GM19372 (cell line): Measurements from ENCODE around the gene USH2A.

Experiments used
- ATAC-seq: cut with Tn5 transposase; IDR thresholded peaks from one replicate; pipeline ENCODE4 v1.9.1; 2021; ENCODE audit warnings: mild to moderate bottlenecking, low read depth, moderate library complexity; ENCODE audit not compliant: unreplicated experiment

Gene USH2A

GRCh38 chr1:215830226-215830810 lies 592.9 kb downstream of the USH2A start:
- ATAC-seq: no peak

GRCh38 chr1:215825056-215825455 lies 598.2 kb downstream of the USH2A start:
- ATAC-seq: no peak

- no peak for ATAC-seq
Measured at GRCh38 chr1:215824245-215824644, 599.0 kb downstream of the USH2A start.

DNA sequence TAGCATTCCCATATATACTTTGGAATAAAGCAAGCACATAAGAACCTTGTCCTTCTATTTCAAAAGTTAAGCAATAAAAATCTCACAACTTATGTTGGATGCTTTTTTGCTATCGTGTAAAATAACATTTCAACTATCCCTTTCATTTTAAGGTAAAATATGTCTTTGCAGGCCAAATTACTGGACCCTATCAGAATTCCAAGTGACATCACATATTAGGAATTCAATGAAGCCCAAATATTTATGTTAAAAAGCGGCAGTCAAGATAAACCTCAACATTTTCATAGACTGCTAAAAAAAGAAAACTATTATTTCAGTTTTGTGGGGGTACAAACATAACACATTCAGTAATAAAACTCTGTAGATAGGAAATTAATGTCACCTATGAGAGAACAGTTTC lies 604.1 kb downstream of the USH2A start:
- no peak for ATAC-seq

- ATAC-seq: no peak
Measured at GRCh38 chr1:215807911-215808436, 615.3 kb downstream of the USH2A start.

- no peak for ATAC-seq
Measured at GRCh38 chr1:215807218-215807617, 616.0 kb downstream of the USH2A start.

GRCh38 chr1:215797859-215798258 lies 625.4 kb downstream of the USH2A start:
- no peak for ATAC-seq

- ATAC-seq: no peak
Measured at GRCh38 chr1:215794156-215794555, 629.1 kb downstream of the USH2A start.

DNA sequence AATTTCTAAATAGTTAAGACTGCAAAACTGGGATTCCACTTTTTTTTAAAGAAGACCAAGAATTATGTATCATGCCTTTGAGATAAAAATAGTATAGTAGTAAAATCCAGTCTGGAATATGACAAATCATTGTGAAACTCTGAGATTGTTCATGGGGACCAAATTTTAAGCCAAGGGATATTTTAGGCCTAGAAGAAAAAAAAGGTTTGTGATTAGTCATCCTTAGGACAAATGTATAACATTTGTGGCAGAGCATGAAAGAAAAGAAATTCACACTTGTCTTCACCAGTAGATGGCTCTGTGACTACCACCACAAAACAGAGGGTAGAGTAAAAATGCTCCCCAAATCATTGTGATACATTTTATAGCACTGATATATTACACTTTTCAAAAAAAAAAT lies 630.1 kb downstream of the USH2A start:
- ATAC-seq: no peak

DNA sequence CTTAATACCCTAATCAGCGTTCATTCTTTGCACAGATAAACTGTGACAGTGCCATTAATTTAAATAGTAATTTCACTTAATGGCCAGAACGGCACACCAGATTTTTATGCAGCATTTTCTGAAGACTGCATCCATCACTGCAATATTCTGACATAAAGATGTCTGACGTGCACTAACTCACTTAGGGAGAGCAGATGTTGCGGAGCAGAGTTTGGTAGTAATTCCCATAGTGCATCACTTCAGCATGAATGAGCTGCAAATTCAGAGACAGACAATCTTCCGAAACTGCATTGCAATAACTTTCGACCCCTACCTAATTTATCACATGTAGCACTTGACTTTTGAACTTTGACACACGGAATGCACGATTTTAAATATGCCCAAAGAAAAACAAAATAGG lies 630.8 kb downstream of the USH2A start:
- ATAC-seq: no peak

DNA sequence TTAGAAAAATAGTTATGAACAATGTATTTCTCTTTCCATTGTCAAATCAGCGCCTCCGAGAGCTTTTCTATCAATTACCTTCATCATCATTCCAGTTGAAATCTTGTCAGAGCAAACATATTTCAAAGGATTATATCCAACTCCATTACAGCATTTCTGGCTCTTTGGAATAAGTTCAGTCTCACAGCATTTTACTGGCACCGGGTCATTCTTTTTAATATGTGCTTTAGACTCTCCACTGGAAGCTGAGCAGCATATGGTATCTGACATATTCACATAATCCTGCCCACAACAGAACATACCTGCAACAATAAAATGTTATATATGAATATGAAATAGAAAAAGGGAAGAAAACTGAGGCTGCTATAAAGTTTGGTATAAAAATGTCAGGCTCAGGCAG lies 633.3 kb downstream of the USH2A start:
- ATAC-seq: no peak

GRCh38 chr1:215786997-215787396 lies 636.3 kb downstream of the USH2A start:
- ATAC-seq: no peak

DNA sequence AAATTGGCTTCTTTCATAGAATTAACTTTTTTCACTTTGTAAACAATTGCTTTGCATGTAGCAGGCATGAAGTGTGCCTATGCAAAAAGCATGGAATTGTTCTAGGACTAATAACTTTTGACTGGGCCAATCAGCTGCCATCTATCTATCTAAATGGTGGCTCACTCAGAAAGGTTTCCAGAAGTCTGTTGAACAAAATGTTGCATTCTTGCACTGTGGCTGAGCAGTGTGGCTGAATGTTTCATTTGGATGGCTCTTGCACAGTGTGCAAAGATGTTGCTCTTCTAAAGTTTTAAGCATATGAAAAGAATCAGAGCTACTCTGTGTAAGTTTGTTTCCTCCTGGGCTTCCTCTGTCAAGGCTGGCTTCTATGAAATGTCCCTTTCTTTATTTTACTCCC lies 642.6 kb downstream of the USH2A start:
- ATAC-seq: no peak

- ATAC-seq: no peak
Measured at GRCh38 chr1:215780139-215780538, 643.1 kb downstream of the USH2A start.

- ATAC-seq: no peak
Measured at GRCh38 chr1:215779729-215780128, 643.5 kb downstream of the USH2A start.

- no peak for ATAC-seq
Measured at GRCh38 chr1:215777370-215777925, 645.8 kb downstream of the USH2A start.

DNA sequence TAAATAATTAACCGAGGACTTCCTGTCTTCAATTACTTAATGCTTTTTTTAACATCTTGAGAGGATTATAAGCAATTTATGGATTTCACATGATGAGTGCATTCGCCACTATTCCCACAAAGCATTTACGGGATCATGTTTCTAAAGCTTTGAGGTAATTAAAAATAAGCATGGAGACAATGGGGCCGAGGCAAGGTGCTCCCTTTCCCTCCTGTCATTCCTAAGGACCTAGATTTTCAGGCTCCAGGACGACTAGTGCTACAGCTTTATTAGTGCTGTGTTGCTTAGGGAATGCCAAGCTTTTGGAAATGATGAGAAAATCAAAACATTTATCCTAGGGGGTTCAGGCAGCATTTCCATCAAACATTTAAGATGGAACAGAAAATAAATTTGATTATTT lies 646.9 kb downstream of the USH2A start:
- ATAC-seq: no peak

- ATAC-seq: no peak
Measured at GRCh38 chr1:215772151-215772550, 651.1 kb downstream of the USH2A start.

DNA sequence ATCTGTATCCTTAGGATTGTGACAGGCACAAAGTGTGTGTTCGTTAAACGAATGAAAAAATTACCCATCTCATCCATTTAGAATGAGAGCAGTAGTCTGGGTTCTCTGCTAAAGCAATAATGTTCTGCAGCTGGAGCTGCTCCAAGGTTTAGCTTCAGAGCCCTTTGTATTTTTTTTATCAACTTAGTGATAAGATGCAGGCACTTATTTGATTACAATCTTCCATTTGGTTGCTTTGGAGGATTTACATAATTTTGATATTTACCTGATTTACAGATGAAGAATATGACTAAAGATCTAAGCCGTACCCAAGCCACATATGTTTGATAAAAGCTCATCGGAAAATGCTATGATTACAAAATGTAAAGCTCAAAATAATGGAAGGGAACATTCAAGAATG lies 654.9 kb downstream of the USH2A start:
- no peak for ATAC-seq

GRCh38 chr1:215767761-215768160 lies 655.5 kb downstream of the USH2A start:
- ATAC-seq: no peak

DNA sequence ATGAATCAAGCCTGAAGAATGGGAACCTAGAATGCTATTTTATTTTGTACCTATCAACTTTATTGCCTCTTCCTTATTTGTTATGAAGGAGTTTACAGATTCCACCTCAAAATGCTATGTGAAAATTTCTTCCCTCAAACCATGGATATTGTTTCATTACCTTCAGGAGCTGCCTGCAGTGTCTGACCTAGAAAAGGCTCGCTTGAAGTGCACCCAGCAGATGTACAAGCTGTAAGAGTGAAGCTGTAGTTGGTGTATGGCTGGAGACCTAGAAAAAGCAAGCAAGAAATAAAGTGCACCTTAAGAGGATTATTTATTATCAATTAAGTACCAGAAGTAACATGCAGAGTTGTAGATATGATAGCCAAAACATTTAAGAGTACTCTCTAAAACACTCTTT lies 656.7 kb downstream of the USH2A start:
- ATAC-seq: no peak

GRCh38 chr1:215765833-215766232 lies 657.4 kb downstream of the USH2A start:
- ATAC-seq: no peak

DNA sequence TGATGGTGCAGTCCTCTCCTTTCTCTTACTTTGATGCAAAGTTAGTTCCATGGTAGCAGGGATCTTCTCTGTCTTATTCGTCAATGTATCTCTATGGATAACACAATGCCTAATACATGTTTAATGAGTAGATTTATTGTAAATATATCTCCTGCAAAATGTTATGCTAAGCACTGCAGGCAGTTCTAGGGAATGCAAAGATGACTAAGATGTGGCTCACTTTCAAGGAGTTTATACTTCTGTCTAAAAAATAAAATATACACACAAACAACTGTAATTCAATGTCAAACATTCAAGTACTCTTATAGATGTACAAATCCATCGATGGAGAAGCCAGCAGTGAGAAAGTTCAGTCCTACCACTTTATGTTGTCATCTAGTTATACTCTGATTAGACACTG lies 661.8 kb downstream of the USH2A start:
- ATAC-seq: no peak
